NCI-H1436 (cell line): ENCODE measurements around the gene STK32B.

Experiments
- DNase-seq: peaks from one replicate; lab custom pipeline; 2025; lab: John Stamatoyannopoulos, UW

The STK32B gene

DNA sequence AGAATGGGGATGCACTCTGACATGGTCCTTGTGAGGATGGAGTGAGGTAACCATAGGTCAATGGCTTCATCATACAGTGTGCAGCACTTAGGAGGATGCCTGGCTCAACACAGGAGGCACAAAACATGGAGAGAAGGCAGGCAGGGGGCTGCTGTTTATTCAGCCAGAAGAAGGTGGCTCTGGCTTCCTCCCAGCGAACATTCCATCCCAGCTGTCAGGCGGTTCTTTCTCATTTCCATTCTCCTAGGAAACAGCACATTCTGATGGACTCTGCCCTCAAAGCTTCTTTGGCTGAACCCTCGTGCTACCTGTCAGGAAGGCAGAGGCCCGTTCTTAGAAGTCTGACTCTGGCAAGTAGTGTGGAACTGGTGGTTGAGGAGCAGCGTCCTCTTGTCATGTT is 18.6 kb downstream of the STK32B start:
- DNase-seq, result no peak

DNA sequence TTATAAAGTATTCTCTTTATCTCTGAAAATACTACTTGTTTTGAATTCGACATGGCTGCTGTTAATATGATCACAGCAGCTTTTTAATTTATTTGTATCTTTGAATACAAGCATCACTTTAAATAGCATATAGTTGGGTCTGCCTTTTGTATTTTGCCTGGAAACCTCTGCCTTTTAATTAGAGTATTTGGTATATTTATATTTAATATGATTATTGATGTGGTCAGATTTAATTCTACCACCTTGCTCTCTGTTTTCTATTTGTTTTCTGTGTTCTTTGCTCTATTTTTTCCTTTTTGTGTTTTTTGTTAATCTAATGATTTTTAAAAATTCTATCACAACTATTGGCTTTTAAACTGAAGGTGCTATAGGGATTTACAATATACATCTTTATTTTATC is 21.7 kb downstream of the STK32B start:
- no peak for DNase-seq

DNA sequence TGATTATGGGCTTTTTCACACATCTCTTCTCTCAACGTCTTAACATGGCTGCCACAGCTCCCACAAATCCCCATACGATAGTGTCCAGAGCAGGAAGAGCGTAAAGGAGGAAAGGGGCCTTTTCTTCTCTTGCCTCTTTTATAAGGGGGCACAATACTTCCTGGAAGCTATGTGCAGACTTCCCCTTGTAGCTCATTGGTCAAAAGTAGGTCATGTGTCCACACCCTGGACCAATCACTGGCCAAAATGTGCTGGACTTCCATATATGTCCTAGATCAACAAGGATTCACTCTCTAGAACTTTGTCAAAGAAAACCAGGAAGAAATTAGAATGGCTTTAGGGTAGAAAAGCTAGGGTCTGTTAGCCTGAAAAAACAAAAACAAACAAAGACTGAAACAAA is 26.7 kb downstream of the STK32B start:
- no peak for DNase-seq

- no peak for DNase-seq
These were observed 28.3 kb downstream of the STK32B start for GRCh38 chr4:5079581-5079980.

- no peak for DNase-seq
These were observed 30.2 kb downstream of the STK32B start for GRCh38 chr4:5081441-5081999.

GRCh38 chr4:5082376-5082775 is 31.1 kb downstream of the STK32B start:
- DNase-seq, result no peak

DNA sequence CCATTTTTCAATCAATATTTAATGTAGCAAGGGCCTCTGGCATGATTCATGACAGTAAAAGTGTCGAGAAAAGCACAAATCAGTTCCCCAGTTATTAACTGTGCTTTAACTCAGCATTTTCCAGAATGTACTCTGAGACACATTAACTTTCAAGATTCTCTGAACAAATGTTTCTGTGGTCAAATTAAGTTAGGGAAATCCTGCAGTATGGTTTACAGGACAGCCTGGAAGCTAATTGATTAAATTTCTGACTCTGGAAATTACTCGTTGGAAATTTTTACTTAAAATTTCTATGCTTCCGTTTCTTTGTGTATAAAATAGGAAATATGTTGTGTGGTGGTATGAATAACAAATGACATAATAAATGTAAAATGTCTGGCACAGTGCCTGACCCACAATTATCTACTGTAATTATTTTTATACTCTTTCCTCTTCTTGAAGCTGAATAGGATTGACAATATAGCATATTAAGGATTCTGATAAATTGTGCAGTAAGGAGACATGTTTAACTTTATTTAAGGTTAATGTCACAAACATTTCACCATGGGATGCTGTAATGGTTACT is 33.7 kb downstream of the STK32B start:
- no peak for DNase-seq

DNA sequence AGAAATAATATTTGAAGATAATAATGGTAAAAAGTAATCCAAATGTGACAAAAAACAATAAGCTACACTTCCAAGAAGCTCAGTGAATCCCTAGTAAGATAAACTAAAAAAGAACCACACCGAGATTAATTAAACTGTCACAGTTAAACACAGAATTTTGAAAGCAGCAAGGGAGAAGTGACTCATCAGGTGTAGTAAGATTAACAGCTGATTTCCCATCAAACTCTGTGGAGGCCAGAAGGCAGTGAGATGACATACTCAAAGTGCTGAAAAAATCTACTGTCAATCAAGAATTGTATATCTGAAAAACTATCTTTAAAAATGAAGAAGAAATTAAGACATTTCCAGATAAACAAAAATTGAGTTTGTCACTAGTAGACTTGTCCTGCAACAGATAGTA is 35.3 kb downstream of the STK32B start:
- DNase-seq, result no peak

DNA sequence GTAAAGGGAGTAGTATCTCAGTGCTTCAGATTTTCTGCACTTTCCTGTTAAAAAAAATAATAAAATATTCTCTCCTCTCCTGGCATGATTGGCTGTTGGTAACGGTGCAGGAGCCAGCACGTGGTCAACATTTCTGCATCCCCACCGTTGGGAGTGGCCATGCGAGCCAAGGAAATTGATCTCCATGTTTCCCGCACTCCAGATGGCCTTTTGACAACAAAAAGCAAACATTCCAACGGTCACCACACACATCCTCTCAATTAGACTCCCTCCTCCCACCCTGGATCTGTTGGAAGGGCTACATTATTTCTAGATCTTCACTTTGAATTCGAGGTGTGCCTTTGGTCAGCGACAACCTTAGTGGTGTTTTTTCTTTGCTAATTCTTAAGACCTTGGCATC is 45.0 kb downstream of the STK32B start:
- DNase-seq, result no peak

GRCh38 chr4:5098176-5098575 is 46.9 kb downstream of the STK32B start:
- no peak for DNase-seq

DNA sequence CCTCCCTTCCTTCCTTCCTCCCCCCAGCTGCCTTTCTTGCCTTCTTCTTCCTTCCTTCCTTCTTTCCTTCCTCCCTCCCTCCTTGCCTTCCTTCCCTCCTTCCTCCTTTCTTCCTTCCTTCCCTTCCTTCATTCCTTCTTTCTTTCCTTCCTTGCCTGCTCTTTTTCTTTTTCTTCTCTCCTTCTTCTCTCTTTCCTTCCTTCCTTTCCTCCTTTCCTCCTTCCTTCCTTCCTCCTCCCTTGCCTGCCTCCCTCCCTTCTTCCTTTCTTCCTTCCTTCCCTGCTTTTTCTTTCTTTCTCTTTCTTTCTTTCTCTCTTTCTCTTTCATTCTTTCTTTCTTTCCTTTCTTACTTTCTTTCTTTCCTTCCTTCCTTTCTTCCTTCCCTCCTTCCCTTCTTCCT is 49.1 kb downstream of the STK32B start:
- DNase-seq, result no peak

DNA sequence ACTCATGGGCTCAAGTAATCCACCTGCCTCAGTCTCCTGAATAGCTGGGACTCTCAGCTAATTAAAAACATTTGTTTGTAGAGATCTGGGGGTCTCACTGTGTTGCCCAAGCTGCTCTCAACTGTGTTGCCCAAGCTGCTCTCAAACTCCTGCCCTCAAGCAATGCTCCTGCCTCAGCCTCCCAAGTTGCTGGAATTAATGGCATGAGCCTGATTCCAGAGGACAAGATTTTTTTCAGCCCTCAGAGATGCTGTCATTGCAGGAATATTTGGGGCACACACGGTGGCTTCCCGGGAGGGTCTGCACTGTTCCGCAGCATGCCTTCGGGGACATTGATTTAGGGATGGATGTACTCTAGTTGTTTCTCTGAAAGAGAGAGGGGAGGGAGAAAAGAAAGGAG is 49.7 kb downstream of the STK32B start:
- no peak for DNase-seq

DNA sequence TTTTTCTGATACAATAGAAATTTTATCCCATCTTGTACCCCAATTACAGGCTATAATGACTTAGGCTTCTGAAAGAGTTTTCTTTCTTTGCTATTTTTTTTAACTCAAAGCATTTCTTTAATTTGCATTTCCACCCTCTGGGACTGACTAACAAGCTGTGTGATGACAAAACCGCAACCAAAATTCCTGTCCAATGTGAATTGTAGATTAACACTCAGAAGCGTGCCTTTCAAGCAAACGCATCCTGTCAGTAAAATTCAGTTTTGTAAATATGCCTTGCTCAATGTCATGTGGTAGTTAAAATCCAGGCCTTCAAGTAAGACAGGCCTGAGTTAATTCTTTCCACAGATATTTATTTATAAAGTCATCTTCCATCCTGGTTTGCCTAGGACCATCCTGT is 50.3 kb downstream of the STK32B start:
- no peak for DNase-seq

DNA sequence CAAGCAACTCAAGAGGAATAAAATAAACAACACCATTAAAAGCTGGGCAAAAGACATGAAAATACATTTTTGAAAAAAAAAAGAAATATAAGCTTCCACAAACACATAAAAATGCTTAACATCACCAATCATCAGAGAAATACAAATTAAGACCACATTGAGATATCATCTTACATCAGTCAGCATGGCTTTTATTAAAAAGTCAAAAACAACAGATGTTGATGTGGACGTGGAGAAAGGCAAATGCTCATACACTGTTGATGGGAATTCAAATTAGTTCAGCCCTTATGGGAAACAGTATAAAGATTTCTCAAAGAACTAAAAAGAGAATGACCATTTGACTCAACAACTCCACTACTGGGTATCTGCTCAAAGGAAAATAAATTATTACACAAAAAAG is 59.6 kb downstream of the STK32B start:
- DNase-seq, result no peak

GRCh38 chr4:5112333-5113095 is 61.2 kb downstream of the STK32B start:
- no peak for DNase-seq

DNA sequence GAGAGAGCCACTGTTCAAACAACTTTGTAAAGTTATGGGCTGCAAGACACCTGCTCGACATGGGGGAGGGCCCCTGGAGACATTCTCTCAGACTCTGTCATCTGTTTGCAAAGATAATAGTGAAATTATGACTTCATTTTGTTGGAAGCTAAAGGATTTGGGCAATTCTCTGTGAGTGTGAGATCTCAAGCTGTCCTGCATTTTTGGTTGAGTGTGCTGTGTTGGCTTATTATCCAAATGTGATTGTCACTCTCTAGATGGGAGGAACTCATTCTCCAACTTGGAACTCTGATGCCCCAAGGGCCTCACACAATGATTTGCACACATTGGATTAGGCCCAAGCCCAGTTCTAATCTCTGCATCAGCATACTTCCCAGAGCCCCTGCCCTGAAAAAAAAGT is 63.7 kb downstream of the STK32B start:
- no peak for DNase-seq

- DNase-seq, result no peak
These were observed 67.0 kb downstream of the STK32B start for GRCh38 chr4:5118091-5118786.

GRCh38 chr4:5118994-5119835 is 67.9 kb downstream of the STK32B start:
- no peak for DNase-seq

- no peak for DNase-seq
These were observed 68.8 kb downstream of the STK32B start for GRCh38 chr4:5120067-5120466.

DNA sequence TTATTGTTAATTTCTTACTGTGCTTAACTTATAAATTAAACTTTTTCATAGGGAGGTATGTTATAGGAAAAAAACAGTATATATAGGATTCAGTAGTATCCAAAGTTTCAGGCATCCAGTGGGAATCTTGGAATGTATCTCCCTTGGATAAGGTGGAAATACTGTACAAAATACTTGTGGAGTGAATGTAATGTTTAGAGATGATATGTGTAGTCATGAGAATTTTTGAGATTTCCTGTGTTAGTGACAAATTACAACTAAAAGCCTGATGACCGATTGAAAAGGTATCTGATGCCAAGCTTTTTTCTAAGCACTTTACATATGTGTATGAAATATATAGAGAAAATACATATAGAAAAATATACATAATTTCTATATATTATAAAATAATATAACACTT is 69.2 kb downstream of the STK32B start:
- no peak for DNase-seq

- DNase-seq, result no peak
These were observed 70.8 kb downstream of the STK32B start for GRCh38 chr4:5122114-5122513.

DNA sequence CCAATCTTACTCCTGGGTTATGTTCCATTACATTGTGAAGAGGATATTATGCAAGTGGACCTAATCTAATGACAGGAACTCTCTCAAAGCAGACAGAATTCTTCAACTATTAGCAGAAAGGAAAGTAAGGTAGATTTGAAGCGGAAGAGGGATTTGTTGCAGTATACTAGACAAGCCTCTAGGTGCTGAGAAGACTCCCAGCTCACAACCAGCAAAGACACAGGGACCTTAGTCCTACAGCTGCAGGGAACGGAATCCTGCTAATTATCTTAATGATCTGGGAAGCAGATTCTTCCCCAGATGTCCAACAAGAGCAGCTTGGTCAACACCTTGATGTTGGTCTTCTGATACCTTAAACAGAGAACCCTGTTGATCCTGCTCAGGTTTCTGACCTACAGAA is 73.6 kb downstream of the STK32B start:
- no peak for DNase-seq
